Measurements from ENCODE around the gene TSPAN18. TPM values are rescaled to one million over a fixed set of nuclear protein-coding genes. Genes with fewer than 3 reads are reported as not detected.
A peak's percentile ranks its signal among the peaks of the same experiment; 100 is the strongest.

The TSPAN18 gene
- total and polyA plus RNA-seq, 9 donors = 2.1 to 35.3 (median 14.4) TPM

- H3K27ac ChIP-seq = no peak overlapping the region
- no peaks in the 10 kb centered on the region for H3K4me1 ChIP-seq (ENCODE audit: insufficient read depth)
- H3K4me3 ChIP-seq = no peak overlapping the region
- intact Hi-C loops (cut with DNase I) = no loop called here
- H3K9me3 ChIP-seq = no peaks in the 10 kb centered on the region
- no peak for DNase-seq
- TF ChIP-seq POLR2A (IDR thresholded peaks at IDR 0.05) (no peak), CTCF (IDR thresholded peaks at IDR 0.05) (no peak), EP300 (IDR thresholded peaks at IDR 0.05) (no peak)
- H3K36me3 ChIP-seq = no peaks in the 10 kb centered on the region
- 85 to 89% (median 85%) methylated on average over 7 of the region's 7 CpGs for WGBS, 3 donors
- no peaks in the 10 kb centered on the region for H3K27me3 ChIP-seq
Measured at GRCh38 chr11:44923115-44923514, 196.4 kb downstream of the TSPAN18 start.

- Histone ChIP-seq H3K4me3 (no peak overlapping the region), H3K36me3 (no peaks in the 10 kb centered on the region), H3K27me3 (no peaks in the 10 kb centered on the region), H3K27ac (no peak overlapping the region), H3K4me1 (ENCODE audit: insufficient read depth) (no peaks in the 10 kb centered on the region), H3K9me3 (no peaks in the 10 kb centered on the region)
- no peak for DNase-seq
- intact Hi-C loops (cut with DNase I) = no loop called here
- 81 to 92% (median 84%) methylated on average over 3 of the region's 3 CpGs for WGBS, 3 donors
- TF ChIP-seq EP300 (IDR thresholded peaks at IDR 0.05) (no peak), CTCF (IDR thresholded peaks at IDR 0.05) (no peak), POLR2A (IDR thresholded peaks at IDR 0.05) (no peak)
Measured at GRCh38 chr11:44923806-44924205, 197.0 kb downstream of the TSPAN18 start.

GRCh38 chr11:44926036-44926435 is 199.3 kb downstream of the TSPAN18 start:
- Histone ChIP-seq H3K27ac (no peak overlapping the region), H3K27me3 (no peaks in the 10 kb centered on the region), H3K9me3 (no peaks in the 10 kb centered on the region), H3K4me3 (no peak overlapping the region), H3K4me1 (ENCODE audit: insufficient read depth) (no peaks in the 10 kb centered on the region), H3K36me3 (no peaks in the 10 kb centered on the region)
- WGBS, 3 donors = 41 to 65% (median 50%) methylated on average over 8 of the region's 8 CpGs
- no peak for TF ChIP-seq CTCF (IDR thresholded peaks at IDR 0.05)
- TF ChIP-seq EP300 (IDR thresholded peaks at IDR 0.05) = no peak
- intact Hi-C loops (cut with DNase I) = loop anchor here in 1 of 4 donors (5.0 kb wide), 1 partner anchor 176 kb away; no protein-coding TSS in a partner anchor
- DNase-seq = no peak

GRCh38 chr11:44927174-44927661 is 200.5 kb downstream of the TSPAN18 start:
- H3K4me3 ChIP-seq = no peak overlapping the region
- peak; percentile 32 to 74 (median 58) for DNase-seq
- intact Hi-C loops (cut with DNase I) = loop anchor here in 1 of 4 donors (5.0 kb wide), 1 partner anchor 175 kb away; no protein-coding TSS in a partner anchor
- TF ChIP-seq CTCF (IDR thresholded peaks at IDR 0.05) = peak; percentile 45 to 53 (median 50)
- no peak for TF ChIP-seq EP300 (IDR thresholded peaks at IDR 0.05)
- no peak for TF ChIP-seq POLR2A (IDR thresholded peaks at IDR 0.05)
- H3K9me3 ChIP-seq = no peaks in the 10 kb centered on the region
- H3K27me3 ChIP-seq = no peaks in the 10 kb centered on the region
- H3K27ac ChIP-seq = no peak overlapping the region
- H3K36me3 ChIP-seq = no peaks in the 10 kb centered on the region
- WGBS, 3 donors = 19 to 33% (median 22%) methylated on average over 16 of the region's 16 CpGs
- no peaks in the 10 kb centered on the region for H3K4me1 ChIP-seq (ENCODE audit: insufficient read depth)

Measured in ovary (tissue), 9 donors.